Naive thymus-derived CD4-positive, alpha-beta T cell (primary cell): Measurements from ENCODE around the gene CHMP4A. TPM values are rescaled to one million over a fixed set of nuclear protein-coding genes. Genes with fewer than 3 reads are reported as not detected.
"Not testable (repeated sequence)": the region's sequence is repeated elsewhere in the genome, so short reads cannot be mapped to it uniquely, and the experiment has no call there.

ENCODE experiments used
- ATAC-seq: fragments of 150-1000 bp; cut with Tn5 transposase; 2 replicates; pipeline ENCODE4 v1.10.0; 2021; ENCODE audit warnings: mild to moderate bottlenecking, moderate library complexity
- CTCF ChIA-PET: fragments of 350-600 bp; sonication (Branson Sonifier 250); formaldehyde crosslinking; loops from one replicate; lab custom pipeline; 2021; ENCODE audit warnings: antibody characterized with exemption; lab: Charles Lee
- POLR2A ChIA-PET: fragments of 350-600 bp; sonication (Branson Sonifier 250); formaldehyde crosslinking; loops from one replicate; lab custom pipeline; 2021; ENCODE audit warnings: antibody characterized with exemption, inconsistent platforms; lab: Charles Lee
- DNase-seq, 9 donors: peaks; one replicate each; pipeline versions ENCODE4 v3.0.0 to v3.0.0-alpha.2; 2020 to 2022; ENCODE audit warnings: mixed read lengths in 1 of 9
- H3K27ac ChIP-seq: one replicate; pipeline ENCODE4 v1.7.0; 2013; ENCODE audit warnings: mild to moderate bottlenecking, low read depth, low read length, moderate library complexity
- H3K27me3 ChIP-seq, 2 donors: one replicate each; pipeline ENCODE4 v1.7.0; 2013; ENCODE audit warnings: low read length in 2 of 2, mild to moderate bottlenecking in 2 of 2, moderate library complexity in 2 of 2; ENCODE audit not compliant: control insufficient read depth in 2 of 2, insufficient read depth in 2 of 2
- H3K36me3 ChIP-seq, 3 experiments: 1 replicate in 2 of 3; 2 replicates in 1 of 3; pipeline ENCODE4 v1.7.0; 2013; ENCODE audit warnings: low read length in 3 of 3, mild to moderate bottlenecking in 3 of 3, moderate library complexity in 1 of 3; ENCODE audit not compliant: insufficient read depth in 3 of 3, control insufficient read depth in 2 of 3
- H3K4me1 ChIP-seq, 2 donors: one replicate each; pipeline ENCODE4 v1.7.0; 2013; ENCODE audit warnings: low read length in 2 of 2, mild to moderate bottlenecking in 2 of 2, moderate library complexity in 1 of 2; ENCODE audit not compliant: control insufficient read depth in 2 of 2, insufficient read depth in 2 of 2
- H3K4me3 ChIP-seq: 2 replicates; pipeline ENCODE4 v1.7.0; 2013; ENCODE audit warnings: mild to moderate bottlenecking, low read length
- H3K9me3 ChIP-seq, 3 experiments: 1 replicate in 2 of 3; 2 replicates in 1 of 3; pipeline ENCODE4 v1.7.0; 2013; ENCODE audit warnings: low read length in 3 of 3; ENCODE audit not compliant: control insufficient read depth in 2 of 3
- H3K27ac Mint-ChIP-seq, 9 donors: one replicate each; pipeline ENCODE4 v1.8.0; 2020 to 2022; ENCODE audit warnings: mixed read lengths in 9 of 9, mild to moderate bottlenecking in 8 of 9, moderate library complexity in 5 of 9, inconsistent platforms in 2 of 9
- H3K27me3 Mint-ChIP-seq, 5 donors: one replicate each; pipeline ENCODE4 v1.8.0; 2021 to 2022; ENCODE audit warnings: mixed read lengths in 5 of 5, mild to moderate bottlenecking in 1 of 5
- H3K36me3 Mint-ChIP-seq, 5 donors: one replicate each; pipeline ENCODE4 v1.8.0; 2020 to 2022; ENCODE audit warnings: mixed read lengths in 5 of 5, mild to moderate bottlenecking in 3 of 5, inconsistent platforms in 1 of 5
- H3K4me1 Mint-ChIP-seq, 7 donors: one replicate each; pipeline ENCODE4 v1.8.0; 2020 to 2022; ENCODE audit warnings: mixed read lengths in 7 of 7, mild to moderate bottlenecking in 3 of 7, inconsistent platforms in 1 of 7
- H3K4me3 Mint-ChIP-seq, 10 donors: one replicate each; pipeline ENCODE4 v1.8.0; 2020 to 2022; ENCODE audit warnings: mild to moderate bottlenecking in 10 of 10, mixed read lengths in 10 of 10, moderate library complexity in 6 of 10, inconsistent platforms in 2 of 10
- H3K9me3 Mint-ChIP-seq, 11 donors: one replicate each; pipeline ENCODE4 v1.8.0; 2020 to 2022; ENCODE audit warnings: mixed read lengths in 11 of 11, mild to moderate bottlenecking in 4 of 11, inconsistent platforms in 1 of 11, moderate library complexity in 1 of 11
- intact Hi-C, 2 donors: fragments of 100-400 bp; cut with micrococcal nuclease; formaldehyde crosslinking; loops; one replicate each; pipeline ENCODE4 v1.15.1; 2023
- polyA plus RNA-seq, 2 donors: library from polyadenylated mRNA; unstranded; fragments of 300-500 nt; fragmentation: Illumina TruSeq; gene quantifications; one replicate each; pipeline ENCODE4 v1.2.3, GENCODE V29; 2021
- total RNA-seq, 6 experiments: library from RNA in 5 of 6; stranded (reverse) in 5 of 6; gene quantifications; 1 replicate in 5 of 6; 2 replicates in 1 of 6; pipeline ENCODE4 v1.2.3 and lab custom pipeline; 2021 to 2026

Gene CHMP4A
- total and polyA plus RNA-seq, 7 experiments from 2014 or later, result 79.1 to 140 (median 94.1) TPM

DNA sequence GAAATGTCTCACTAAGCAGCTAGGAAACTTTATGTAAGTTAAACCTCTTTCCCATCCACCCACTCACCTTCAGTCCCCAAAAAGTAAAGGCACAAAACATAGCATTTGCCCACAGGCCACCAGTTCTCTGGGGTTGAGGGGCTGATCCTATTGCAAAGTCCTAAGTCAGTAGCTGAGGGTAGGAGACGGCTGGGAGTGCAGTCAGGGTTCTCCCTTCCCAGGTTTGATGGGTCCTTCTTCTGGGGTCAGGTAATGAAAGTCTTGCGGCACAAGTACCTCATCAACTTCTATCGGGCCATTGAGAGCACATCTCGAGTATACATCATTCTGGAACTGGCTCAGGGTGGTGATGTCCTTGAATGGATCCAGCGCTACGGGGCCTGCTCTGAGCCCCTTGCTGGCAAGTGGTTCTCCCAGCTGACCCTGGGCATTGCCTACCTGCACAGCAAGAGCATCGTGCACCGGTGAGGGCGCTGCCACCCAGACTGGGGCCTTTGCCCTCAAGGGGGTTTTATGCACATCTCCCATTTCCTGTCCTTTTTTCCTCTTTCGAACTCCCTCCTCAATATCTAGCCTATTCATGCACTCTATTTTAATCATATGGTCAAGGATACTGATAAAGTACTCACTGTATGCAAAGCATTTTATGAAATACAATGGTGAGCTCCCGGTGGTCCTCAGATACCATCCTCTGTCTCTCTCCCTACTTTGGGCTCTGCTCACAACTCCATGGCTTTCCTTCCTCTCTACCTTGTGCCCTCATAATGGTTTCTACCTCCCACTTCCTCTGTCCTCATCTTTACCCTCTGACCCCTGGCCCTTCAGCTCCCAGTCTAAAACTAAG, 6.8 kb downstream of the CHMP4A start:
- Mint-ChIP-seq H3K36me3 (peaks cover 15 to 69% (median 51%) of the 10 kb centered on the region in 5 donors), H3K9me3 (peaks cover 0 to 13% (median 3%) of the 10 kb centered on the region in 11 donors), H3K4me3 (no peak overlapping the region), H3K4me1 (peaks cover 25 to 60% (median 43%) of the 10 kb centered on the region in 7 donors), H3K27me3 (no peaks in the 10 kb centered on the region), H3K27ac (peak overlapping the region in 5 of 9 donors; percentile 6 to 57 (median 32))
- no peaks in the 10 kb centered on the region for H3K9me3 ChIP-seq
- ATAC-seq (no peak), DNase-seq (no peak)
- POLR2A ChIA-PET, result interaction anchor here (0.7 to 7.2 kb wide), 6 partner anchors 9 to 230 kb away, joined by 3 to 47 read pairs (median 4); partner anchors contain the start of genes IRF9, MDP1 and TM9SF1
- H3K4me1 ChIP-seq, result peaks cover 4% of the 10 kb centered on the region in 2 donors
- no peak overlapping the region for H3K27ac ChIP-seq
- peaks cover 8 to 58% (median 21%) of the 10 kb centered on the region in 3 experiments for H3K36me3 ChIP-seq
- CTCF ChIA-PET, result interaction anchor here (0.5 to 2.7 kb wide), 5 partner anchors 11 to 107 kb away, joined by 3 to 6 read pairs (median 4); partner anchors contain the start of genes IRF9 and TM9SF1
- intact Hi-C loops, result no loop called here
- no peaks in the 10 kb centered on the region for H3K27me3 ChIP-seq
- H3K4me3 ChIP-seq, result no peak overlapping the region

DNA sequence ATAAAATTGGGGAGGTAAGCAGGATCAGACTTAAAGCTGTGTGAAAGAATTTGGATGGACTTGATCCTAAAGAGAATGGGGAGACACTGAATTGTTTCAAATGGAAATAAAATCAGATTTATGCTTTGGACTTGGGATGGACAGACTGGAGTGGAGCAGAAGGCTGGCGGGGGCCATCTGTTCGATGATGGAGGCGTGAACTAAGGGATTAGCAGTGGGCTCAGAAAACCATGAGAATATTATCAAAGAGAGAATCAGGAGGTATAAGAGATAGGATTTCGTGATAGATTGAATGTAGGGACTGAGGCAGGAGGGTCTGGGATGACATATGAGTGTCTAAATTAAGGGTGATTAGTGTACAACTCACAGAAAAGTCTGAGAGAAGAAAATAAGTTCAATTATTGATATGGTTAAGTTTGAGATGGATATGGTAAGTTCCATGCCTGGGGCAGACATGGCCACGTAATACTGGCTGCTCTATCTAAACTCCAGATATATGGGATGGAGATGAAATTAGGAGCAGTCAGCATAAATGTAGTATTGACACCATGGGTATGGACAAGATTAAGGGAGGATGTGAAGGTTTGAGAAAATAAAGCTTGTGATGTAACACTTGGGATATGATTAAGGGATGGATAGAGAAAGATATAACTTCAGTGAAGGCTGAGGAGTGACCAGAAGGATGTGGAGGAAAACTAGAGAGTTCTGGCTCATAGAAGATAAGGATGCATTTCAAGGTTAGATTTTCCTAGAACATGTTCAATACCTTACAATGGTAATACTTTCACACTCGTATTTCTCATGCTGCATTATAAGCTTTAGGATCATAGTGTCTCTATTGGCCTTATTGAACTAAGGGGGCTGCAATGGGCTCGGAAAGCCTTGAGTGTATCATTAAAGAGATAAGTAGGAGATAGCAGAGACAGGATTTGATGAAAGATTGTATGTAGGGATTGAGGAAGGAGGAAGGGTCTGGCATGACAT, 8.8 kb downstream of the CHMP4A start:
- no peaks in the 10 kb centered on the region for H3K27me3 ChIP-seq
- no peak overlapping the region for H3K4me3 ChIP-seq
- no peak overlapping the region for H3K4me3 Mint-ChIP-seq
- H3K4me1 Mint-ChIP-seq, result peaks cover 18 to 51% (median 34%) of the 10 kb centered on the region in 7 donors
- no peaks in the 10 kb centered on the region for H3K27me3 Mint-ChIP-seq
- no peak for ATAC-seq
- CTCF ChIA-PET, result interaction anchor here (1.7 kb wide), 1 partner anchor 43 kb away, joined by 4 read pairs; the partner anchor contains the start of gene IRF9
- peaks cover 6 to 58% (median 45%) of the 10 kb centered on the region in 5 donors for H3K36me3 Mint-ChIP-seq
- H3K36me3 ChIP-seq, result peaks cover 2 to 43% (median 9%) of the 10 kb centered on the region in 3 experiments
- H3K9me3 Mint-ChIP-seq, result peaks cover 0 to 15% (median 3%) of the 10 kb centered on the region in 11 donors
- H3K27ac Mint-ChIP-seq, result peak overlapping the region in 4 of 9 donors; percentile 2 to 20 (median 12)
- H3K4me1 ChIP-seq, result no peaks in the 10 kb centered on the region
- intact Hi-C loops, result no loop called here
- POLR2A ChIA-PET, result interaction anchor here (1.0 to 7.2 kb wide), 3 partner anchors 10 to 44 kb away, joined by 3 to 47 read pairs (median 4); partner anchors contain the start of genes IRF9, REC8 and TM9SF1
- no peak overlapping the region for H3K27ac ChIP-seq
- no peak for DNase-seq
- no peaks in the 10 kb centered on the region for H3K9me3 ChIP-seq

DNA sequence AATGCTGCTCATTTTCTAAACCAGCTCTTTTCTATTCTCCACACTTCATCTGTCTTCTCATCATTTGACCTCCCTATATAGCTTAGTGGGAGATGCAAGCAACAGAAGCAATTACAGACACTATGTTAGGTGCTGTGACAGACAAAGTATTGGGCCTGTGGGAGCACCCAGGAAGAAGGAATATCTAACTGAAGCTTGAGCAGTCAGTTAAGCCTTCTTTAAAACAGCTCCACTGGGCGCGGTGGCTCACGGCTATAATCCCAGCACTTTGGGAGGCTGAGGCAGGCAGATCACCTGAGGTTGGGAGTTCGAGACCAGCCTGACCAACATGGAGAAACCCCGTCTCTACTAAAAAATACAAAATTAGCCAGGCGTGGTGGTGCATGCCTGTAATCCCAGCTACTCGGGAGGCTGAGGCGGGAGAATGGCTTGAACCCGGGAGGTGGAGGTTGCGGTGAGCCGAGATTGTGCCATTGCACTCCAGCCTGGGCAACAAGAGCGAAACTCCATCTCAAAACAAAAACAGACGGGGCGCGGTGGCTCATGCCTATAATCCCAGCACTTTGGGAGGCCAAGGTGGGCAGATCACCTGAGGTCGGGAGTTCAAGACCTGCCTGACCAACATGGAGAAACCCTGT, 9.9 kb downstream of the CHMP4A start:
- H3K27me3 Mint-ChIP-seq, H3K27me3 ChIP-seq, H3K4me3 Mint-ChIP-seq, intact Hi-C loops, H3K4me3 ChIP-seq, DNase-seq, H3K27ac ChIP-seq, H3K9me3 ChIP-seq, H3K4me1 ChIP-seq, ATAC-seq: not testable (repeated sequence)
- H3K4me1 Mint-ChIP-seq, result peaks cover 25 to 58% (median 45%) of the 10 kb centered on the region in 7 donors
- peaks cover 6 to 64% (median 46%) of the 10 kb centered on the region in 5 donors for H3K36me3 Mint-ChIP-seq
- POLR2A ChIA-PET, result interaction anchor here (0.6 to 7.2 kb wide), 2 partner anchors 8 to 83 kb away, joined by 3 to 47 read pairs; partner anchors contain the start of gene TM9SF1
- peak overlapping the region in 2 of 9 donors; percentile 54 to 64 for H3K27ac Mint-ChIP-seq
- CTCF ChIA-PET, result interaction anchor here (0.7 to 1.1 kb wide), 2 partner anchors 9 to 129 kb away, joined by 3 to 4 read pairs; no protein-coding TSS in a partner anchor
- peaks cover 0 to 34% (median 3%) of the 10 kb centered on the region in 3 experiments for H3K36me3 ChIP-seq
- H3K9me3 Mint-ChIP-seq, result peaks cover 0 to 15% (median 3%) of the 10 kb centered on the region in 11 donors

DNA sequence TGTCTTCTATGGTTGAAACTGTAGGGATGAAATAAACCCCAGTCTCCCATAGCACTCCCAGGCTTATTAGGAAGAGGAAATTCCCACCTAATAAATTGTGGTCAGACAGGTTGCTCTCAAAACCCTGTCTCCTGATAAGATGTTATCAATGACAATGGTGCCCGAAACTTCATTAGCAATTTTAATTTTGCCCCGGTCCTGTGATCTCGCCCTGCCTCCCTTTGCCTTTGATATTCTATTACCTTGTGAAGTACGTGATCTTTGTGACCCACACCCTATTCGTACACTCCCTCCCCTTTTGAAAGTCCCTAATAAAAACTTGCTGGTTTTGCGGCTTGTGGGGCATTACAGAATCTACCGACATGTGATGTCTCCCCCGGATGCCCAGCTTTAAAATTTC, 10.8 kb downstream of the CHMP4A start:
- ATAC-seq, POLR2A ChIA-PET, intact Hi-C loops, H3K27me3 ChIP-seq, H3K4me1 ChIP-seq, CTCF ChIA-PET, H3K9me3 ChIP-seq, DNase-seq, H3K4me3 ChIP-seq, H3K4me3 Mint-ChIP-seq, H3K27me3 Mint-ChIP-seq, H3K27ac ChIP-seq: not testable (repeated sequence)
- peaks cover 0 to 25% (median 0%) of the 10 kb centered on the region in 3 experiments for H3K36me3 ChIP-seq
- peak overlapping the region in 2 of 9 donors; percentile 54 to 64 for H3K27ac Mint-ChIP-seq
- H3K4me1 Mint-ChIP-seq, result peaks cover 22 to 59% (median 40%) of the 10 kb centered on the region in 7 donors
- H3K36me3 Mint-ChIP-seq, result peaks cover 6 to 59% (median 41%) of the 10 kb centered on the region in 5 donors
- H3K9me3 Mint-ChIP-seq, result peaks cover 0 to 15% (median 3%) of the 10 kb centered on the region in 11 donors

DNA sequence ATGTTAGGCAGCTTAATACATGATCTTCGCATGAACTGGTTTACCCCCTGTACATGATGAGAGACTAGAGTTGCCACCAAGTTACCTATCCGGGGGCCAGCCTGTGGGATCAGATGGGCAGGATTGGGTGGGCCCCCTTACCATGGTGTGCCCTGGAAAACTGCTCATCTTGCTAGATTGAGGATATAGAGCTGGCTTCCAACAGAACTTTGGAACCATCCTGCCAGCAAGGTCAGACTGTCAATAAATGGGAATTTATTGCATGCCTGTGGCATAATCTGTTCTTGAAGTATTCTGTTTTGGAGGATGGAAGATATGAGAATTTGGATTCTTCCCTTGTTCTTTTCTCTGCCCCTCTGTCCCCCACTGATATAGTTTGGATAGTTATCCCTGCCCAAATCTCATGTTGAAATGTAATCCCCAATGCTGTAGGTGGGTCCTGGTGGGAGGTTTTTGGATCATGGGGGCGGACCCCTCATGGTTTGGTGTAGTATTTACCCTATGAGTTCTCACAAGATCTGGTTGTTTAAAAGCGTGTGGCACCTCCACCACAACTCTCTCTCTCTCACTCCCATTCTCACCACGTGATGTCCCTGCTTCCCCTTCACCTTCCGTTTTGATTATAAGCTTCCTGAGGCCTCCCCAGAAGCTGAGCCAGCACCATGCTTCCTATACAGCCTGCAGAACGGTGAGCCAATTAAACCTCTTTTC, 14.3 kb downstream of the CHMP4A start:
- ATAC-seq (no peak), DNase-seq (no peak)
- peak overlapping the region in 6 of 10 donors; percentile 9 to 52 (median 26) for H3K4me3 Mint-ChIP-seq
- no peaks in the 10 kb centered on the region for H3K27me3 Mint-ChIP-seq
- ChIA-PET POLR2A (interaction anchor here (0.7 to 1.7 kb wide), 4 partner anchors 10 to 51 kb away, joined by 3 to 6 read pairs (median 4); partner anchors contain the start of genes CHMP4A, IPO4 and TINF2), CTCF (no interaction called here)
- Histone ChIP-seq H3K9me3 (no peaks in the 10 kb centered on the region), H3K4me3 (no peak overlapping the region), H3K4me1 (peaks cover 14% of the 10 kb centered on the region in 2 donors), H3K27ac (no peak overlapping the region), H3K36me3 (peaks cover 0 to 9% (median 0%) of the 10 kb centered on the region in 3 experiments), H3K27me3 (no peaks in the 10 kb centered on the region)
- peaks cover 6 to 46% (median 28%) of the 10 kb centered on the region in 5 donors for H3K36me3 Mint-ChIP-seq
- H3K27ac Mint-ChIP-seq, result peak overlapping the region in 8 of 9 donors; percentile 4 to 79 (median 60)
- peaks cover 0 to 15% (median 3%) of the 10 kb centered on the region in 11 donors for H3K9me3 Mint-ChIP-seq
- H3K4me1 Mint-ChIP-seq, result peaks cover 30 to 64% (median 50%) of the 10 kb centered on the region in 7 donors
- intact Hi-C loops, result no loop called here
